Retinal pigment epithelial cell (primary cell): ENCODE measurements around the gene HMGCLL1.

Experiments used
- DNase-seq: peaks from one replicate; pipeline ENCODE4 v3.0.0-alpha.2; 2010; ENCODE audit warnings: low read depth
- H3K4me3 ChIP-seq: 2 replicates; pipeline ENCODE4 v1.5.1; 2011; ENCODE audit warnings: mild to moderate bottlenecking, low read length, control low read depth, moderate library complexity
- CTCF ChIP-seq: conservative IDR thresholded peaks from 2 replicates; pipeline ENCODE4 v1.5.1; 2011; ENCODE audit warnings: low read depth, low read length, control low read depth, inconsistent platforms

Gene HMGCLL1

GRCh38 chr6:55388211-55388610 lies 190.8 kb downstream of the HMGCLL1 start:
- TF ChIP-seq CTCF, result no peak
- no peak for DNase-seq
- H3K4me3 ChIP-seq, result no peak overlapping the region
